Peyer's patch (tissue), 4 donors: ENCODE results near the gene AOX1.

Source experiments
- POLR2A ChIP-seq, 2 donors: fragments of 450-650 bp; IDR thresholded peaks; one replicate each; pipeline ENCODE4 v1.5.1; 2017; ENCODE audit warnings: antibody characterized with exemption in 2 of 2, mild to moderate bottlenecking in 2 of 2, moderate library complexity in 2 of 2
- TF ChIP-seq, protein P1 (sequence below), 6 experiments: fragments of 450-650 bp in 4 of 6; fragments of 200-600 bp in 2 of 6; sonication (generic) in 1 of 6; IDR thresholded peaks; one replicate each; pipeline ENCODE4 v1.5.1; 2017 to 2019; ENCODE audit warnings: antibody characterized with exemption in 6 of 6, mild to moderate bottlenecking in 3 of 6, moderate library complexity in 1 of 6

DNA sequence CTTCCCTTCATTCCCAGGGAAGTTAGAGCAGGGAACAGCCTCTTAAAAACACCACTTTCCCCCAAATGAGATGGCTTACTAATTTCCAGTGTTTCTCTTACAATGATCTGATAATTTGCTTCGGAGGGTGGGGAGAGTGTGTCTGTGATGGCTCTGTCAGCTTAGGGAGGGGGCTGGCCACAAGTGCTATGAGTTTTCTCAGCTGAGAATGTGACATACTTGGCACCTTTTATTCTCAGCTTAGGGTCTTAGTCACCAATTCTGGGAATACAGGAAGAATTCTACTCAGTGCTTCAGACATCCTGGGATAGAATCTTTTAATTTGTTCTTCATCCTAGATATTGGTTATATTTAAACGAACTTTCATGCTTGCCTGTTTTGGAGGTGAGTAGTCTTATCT lies 64.4 kb downstream of the AOX1 start:
- TF ChIP-seq, protein P1, sequence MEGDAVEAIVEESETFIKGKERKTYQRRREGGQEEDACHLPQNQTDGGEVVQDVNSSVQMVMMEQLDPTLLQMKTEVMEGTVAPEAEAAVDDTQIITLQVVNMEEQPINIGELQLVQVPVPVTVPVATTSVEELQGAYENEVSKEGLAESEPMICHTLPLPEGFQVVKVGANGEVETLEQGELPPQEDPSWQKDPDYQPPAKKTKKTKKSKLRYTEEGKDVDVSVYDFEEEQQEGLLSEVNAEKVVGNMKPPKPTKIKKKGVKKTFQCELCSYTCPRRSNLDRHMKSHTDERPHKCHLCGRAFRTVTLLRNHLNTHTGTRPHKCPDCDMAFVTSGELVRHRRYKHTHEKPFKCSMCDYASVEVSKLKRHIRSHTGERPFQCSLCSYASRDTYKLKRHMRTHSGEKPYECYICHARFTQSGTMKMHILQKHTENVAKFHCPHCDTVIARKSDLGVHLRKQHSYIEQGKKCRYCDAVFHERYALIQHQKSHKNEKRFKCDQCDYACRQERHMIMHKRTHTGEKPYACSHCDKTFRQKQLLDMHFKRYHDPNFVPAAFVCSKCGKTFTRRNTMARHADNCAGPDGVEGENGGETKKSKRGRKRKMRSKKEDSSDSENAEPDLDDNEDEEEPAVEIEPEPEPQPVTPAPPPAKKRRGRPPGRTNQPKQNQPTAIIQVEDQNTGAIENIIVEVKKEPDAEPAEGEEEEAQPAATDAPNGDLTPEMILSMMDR (IDR thresholded peaks at IDR 0.05): no peak
- TF ChIP-seq POLR2A (IDR thresholded peaks at IDR 0.05): no peak
